ENCODE measurements around the gene KCNMB2.
"Not testable (repeated sequence)": the region's sequence is repeated elsewhere in the genome, so short reads cannot be mapped to it uniquely, and the experiment has no call there.

Gene KCNMB2

DNA sequence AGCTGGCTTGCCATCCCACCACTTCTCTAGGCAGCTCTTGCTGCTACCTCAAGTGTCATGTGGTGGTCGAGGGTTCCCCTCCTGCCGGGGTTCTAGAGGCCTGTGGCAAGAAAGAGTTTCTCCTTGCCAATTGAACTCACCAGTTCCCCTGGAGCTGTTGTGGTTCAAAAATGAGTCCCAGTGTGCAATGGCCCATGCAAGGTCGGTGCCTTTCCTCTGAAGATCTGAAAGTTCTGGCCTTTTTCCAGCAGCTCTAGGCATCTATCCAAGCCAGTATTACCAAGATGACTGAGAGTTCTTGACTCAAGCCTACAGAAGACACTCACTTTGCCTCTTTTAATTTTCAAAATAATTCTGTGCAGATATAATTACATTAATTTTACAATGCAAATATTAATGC lies 163.6 kb downstream of the KCNMB2 start:
- no peak for DNase-seq (ENCODE audit: low read depth, low spot score)

- peak; percentile 63 for DNase-seq (ENCODE audit: low read depth, low spot score)
These were observed 167.2 kb downstream of the KCNMB2 start for GRCh38 chr3:178703268-178703975.

DNA sequence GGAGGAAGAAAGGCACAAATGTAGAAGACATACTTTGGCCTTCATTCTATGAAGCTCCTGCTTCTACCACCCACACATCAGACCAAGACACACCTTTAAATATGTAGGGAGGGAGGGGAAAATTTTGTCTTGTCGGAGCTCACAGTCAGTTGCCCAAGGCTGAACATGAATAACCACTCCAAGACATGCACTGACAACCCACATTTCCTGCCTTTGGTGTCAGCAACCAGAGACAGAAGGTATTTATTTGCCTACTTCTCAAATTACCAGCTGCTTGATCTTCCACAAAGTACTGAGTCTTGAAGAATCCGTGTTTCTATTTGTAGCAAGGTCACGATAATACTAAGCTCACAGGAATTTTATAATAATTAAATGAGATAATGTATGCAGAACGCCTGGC lies 169.7 kb downstream of the KCNMB2 start:
- no peak for DNase-seq (ENCODE audit: low read depth, low spot score)

GRCh38 chr3:178706411-178706810 lies 170.2 kb downstream of the KCNMB2 start:
- no peak for DNase-seq (ENCODE audit: low read depth, low spot score)

- no peak for DNase-seq (ENCODE audit: low read depth, low spot score)
These were observed 171.2 kb downstream of the KCNMB2 start for GRCh38 chr3:178707311-178708031.

DNA sequence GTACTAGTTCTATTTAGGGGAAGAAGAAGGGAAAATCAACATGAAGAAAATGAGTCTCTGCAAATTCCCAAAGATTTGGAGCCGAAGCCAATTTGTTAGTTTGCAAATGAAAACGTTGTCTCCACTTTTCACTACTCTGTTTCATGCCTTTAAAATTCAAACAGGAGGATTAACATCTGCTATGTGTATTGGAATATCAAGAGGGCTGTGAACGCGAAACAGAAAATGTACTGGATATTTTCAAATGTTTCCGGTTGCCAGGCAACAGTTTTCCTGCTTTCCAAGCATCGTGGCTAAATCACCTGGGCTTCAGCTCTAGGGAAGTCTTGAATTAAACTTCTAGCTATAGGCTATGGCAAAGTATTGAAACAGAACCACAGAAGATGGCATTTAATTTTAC lies 172.8 kb downstream of the KCNMB2 start:
- no peak for DNase-seq (ENCODE audit: low read depth, low spot score)

DNA sequence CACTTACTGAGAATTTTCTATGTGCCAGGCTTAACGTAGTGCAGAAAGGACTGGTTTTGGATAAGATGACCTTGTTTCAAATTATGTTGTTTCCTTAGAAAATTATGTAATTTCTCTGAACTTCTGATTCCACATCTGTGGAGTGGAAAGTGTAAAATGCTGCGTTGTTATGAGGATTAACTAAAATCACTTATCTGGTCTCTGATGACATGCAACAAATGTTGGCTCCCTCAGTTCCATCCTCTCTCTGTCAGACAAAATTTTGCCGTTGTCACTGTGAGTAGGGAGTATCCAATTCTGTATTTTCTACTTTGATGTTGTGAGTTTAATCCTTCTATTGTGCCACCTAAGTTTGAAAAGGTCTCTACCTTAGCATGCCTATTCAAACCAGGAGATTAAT lies 175.5 kb downstream of the KCNMB2 start:
- no peak for DNase-seq (ENCODE audit: low read depth, low spot score)

DNA sequence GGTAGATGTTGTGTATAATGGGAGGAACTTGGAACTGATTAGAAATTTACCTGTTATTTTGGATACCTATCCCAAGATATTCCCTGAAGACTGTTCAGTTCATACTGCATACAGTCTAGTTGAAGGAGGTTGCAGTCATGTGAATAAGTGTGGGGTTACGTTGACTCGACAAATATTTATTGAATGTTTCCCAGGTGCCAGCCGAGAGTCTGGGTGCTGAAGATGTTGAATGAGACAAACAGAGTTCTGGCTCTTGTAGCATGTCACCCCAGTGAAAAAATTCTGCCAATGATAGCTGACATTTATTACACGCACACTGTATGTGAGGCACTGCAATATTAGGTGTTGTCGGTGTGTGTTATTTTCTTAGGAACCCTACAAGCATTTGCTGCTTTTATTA lies 176.0 kb downstream of the KCNMB2 start:
- DNase-seq (ENCODE audit: low read depth, low spot score) = no peak

GRCh38 chr3:178714925-178715832 lies 178.9 kb downstream of the KCNMB2 start:
- peak; percentile 9 for DNase-seq (ENCODE audit: low read depth, low spot score)

- peak; percentile 10 for DNase-seq (ENCODE audit: low read depth, low spot score)
These were observed 182.9 kb downstream of the KCNMB2 start for GRCh38 chr3:178718995-178719635.

- DNase-seq (ENCODE audit: low read depth, low spot score) = no peak
These were observed 196.6 kb downstream of the KCNMB2 start for GRCh38 chr3:178732824-178733223.

GRCh38 chr3:178735032-178735674 lies 198.9 kb downstream of the KCNMB2 start:
- DNase-seq (ENCODE audit: low read depth, low spot score) = no peak

DNA sequence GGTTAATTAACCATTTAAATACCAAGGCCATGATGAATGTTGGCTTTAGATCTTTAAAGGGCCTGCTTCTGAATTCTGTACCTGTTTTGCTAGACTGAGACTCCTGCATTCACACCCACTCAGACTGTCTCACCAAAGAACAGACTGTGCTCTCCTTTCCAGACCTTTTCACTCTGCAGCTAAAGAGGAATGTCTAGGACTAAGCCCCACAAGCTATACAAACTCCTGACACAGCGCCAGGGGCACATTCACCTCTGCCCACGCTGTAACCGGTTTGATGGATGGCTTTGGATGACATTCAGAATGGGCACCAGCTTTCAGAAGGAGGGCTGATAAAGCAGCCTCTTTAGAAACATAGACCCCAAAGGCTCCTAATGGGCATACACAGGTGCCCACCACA lies 200.1 kb downstream of the KCNMB2 start:
- DNase-seq (ENCODE audit: low read depth, low spot score) = no peak

- DNase-seq (ENCODE audit: low read depth, low spot score) = no peak
These were observed 203.5 kb downstream of the KCNMB2 start for GRCh38 chr3:178739720-178740119.

DNA sequence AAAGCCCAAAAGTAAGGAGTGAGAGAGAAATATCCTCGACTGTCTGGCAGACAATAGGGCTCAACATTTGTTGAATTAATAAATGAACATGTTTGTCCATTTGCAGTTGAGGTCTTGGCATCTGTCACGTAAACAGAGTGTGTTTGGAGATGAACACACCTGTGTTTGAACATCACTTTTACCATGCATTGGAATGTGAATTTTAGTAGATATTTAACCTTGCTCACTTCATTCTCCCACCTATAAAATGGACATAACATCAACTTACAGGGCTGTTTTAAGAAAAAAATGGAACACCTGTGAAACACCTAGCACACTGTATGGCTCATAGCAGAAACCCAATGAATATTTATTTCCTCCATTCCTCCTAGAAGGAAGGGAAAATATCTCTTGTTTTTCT lies 204.8 kb downstream of the KCNMB2 start:
- no peak for DNase-seq (ENCODE audit: low read depth, low spot score)

GRCh38 chr3:178743297-178743696 lies 207.1 kb downstream of the KCNMB2 start:
- no peak for DNase-seq (ENCODE audit: low read depth, low spot score)

GRCh38 chr3:178745861-178746655 lies 209.8 kb downstream of the KCNMB2 start:
- DNase-seq (ENCODE audit: low read depth, low spot score) = not testable (repeated sequence)

- no peak for DNase-seq (ENCODE audit: low read depth, low spot score)
These were observed 212.6 kb downstream of the KCNMB2 start for GRCh38 chr3:178748874-178749273.

GRCh38 chr3:178749471-178749870 lies 213.2 kb downstream of the KCNMB2 start:
- DNase-seq (ENCODE audit: low read depth, low spot score) = no peak

GRCh38 chr3:178750639-178751300 lies 214.5 kb downstream of the KCNMB2 start:
- no peak for DNase-seq (ENCODE audit: low read depth, low spot score)
